WTC11 (cell line): Measurements from ENCODE around the gene LAMA4. TPM values are rescaled to one million over a fixed set of nuclear protein-coding genes. Genes with fewer than 3 reads are reported as not detected.

Source experiments
- ATAC-seq: fragments of 200-7000 bp; cut with Tn5 transposase; 2 replicates; pipeline ENCODE4 v1.10.0; 2021; ENCODE audit warnings: mild to moderate bottlenecking, moderate library complexity
- CTCF ChIA-PET: fragments of 300-600 bp; sonication (Branson Sonifier 250); formaldehyde crosslinking; loops from one replicate; lab custom pipeline; 2021; ENCODE audit warnings: antibody characterized with exemption; lab: Charles Lee
- POLR2A ChIA-PET: fragments of 350-600 bp; sonication (Branson Sonifier 250); formaldehyde crosslinking; loops from one replicate; lab custom pipeline; 2021; ENCODE audit warnings: antibody characterized with exemption; lab: Charles Lee
- DNase-seq: peaks from one replicate; pipeline ENCODE4 v3.0.0; 2021; ENCODE audit warnings: low spot score
- H3K27ac Mint-ChIP-seq: 2 replicates; pipeline ENCODE4 v1.8.0; 2021; ENCODE audit warnings: mixed read lengths
- H3K27me3 Mint-ChIP-seq: 2 replicates; pipeline ENCODE4 v1.8.0; 2021; ENCODE audit warnings: low read depth, mild to moderate bottlenecking, moderate library complexity, mixed read lengths
- H3K36me3 Mint-ChIP-seq: 2 replicates; pipeline ENCODE4 v1.8.0; 2021; ENCODE audit warnings: mixed read lengths
- H3K4me1 Mint-ChIP-seq: 2 replicates; pipeline ENCODE4 v1.8.0; 2022; ENCODE audit warnings: mixed read lengths
- H3K4me3 Mint-ChIP-seq: 2 replicates; pipeline ENCODE4 v1.8.0; 2021; ENCODE audit warnings: mild to moderate bottlenecking, moderate library complexity, mixed read lengths
- H3K9me3 Mint-ChIP-seq: 2 replicates; pipeline ENCODE4 v1.8.0; 2021; ENCODE audit warnings: mixed read lengths
- CBFB ChIP-seq: sonication (generic); formaldehyde crosslinking; IDR thresholded peaks from 2 replicates; pipeline ENCODE4 v1.8.1; 2022; ENCODE audit warnings: mild to moderate bottlenecking, low read depth, missing genetic modification reagents
- FOXJ3 ChIP-seq: sonication (generic); formaldehyde crosslinking; IDR thresholded peaks from 2 replicates; pipeline ENCODE4 v1.9.0; 2021; ENCODE audit warnings: missing genetic modification reagents, mild to moderate bottlenecking, borderline replicate concordance
- FOXP1 ChIP-seq: sonication (generic); formaldehyde crosslinking; IDR thresholded peaks from 2 replicates; pipeline ENCODE4 v1.8.0; 2022; ENCODE audit warnings: missing genetic modification reagents, mild to moderate bottlenecking, moderate library complexity, borderline replicate concordance
- JAZF1 ChIP-seq: fragments of 250-450 bp; sonication (Bioruptor Pico); IDR thresholded peaks from 2 replicates; pipeline ENCODE4 v1.9.0; 2021; ENCODE audit warnings: moderate library complexity, mild to moderate bottlenecking, inconsistent platforms
- JUN ChIP-seq: sonication (generic); formaldehyde crosslinking; IDR thresholded peaks from 2 replicates; pipeline ENCODE4 v1.8.0; 2023; ENCODE audit warnings: mild to moderate bottlenecking, missing genetic modification reagents
- MYBL2 ChIP-seq: sonication (generic); formaldehyde crosslinking; IDR thresholded peaks from 2 replicates; pipeline ENCODE4 v1.8.1; 2023; ENCODE audit warnings: mild to moderate bottlenecking, moderate library complexity, missing genetic modification reagents
- NR2C2 ChIP-seq: sonication (generic); formaldehyde crosslinking; IDR thresholded peaks from 2 replicates; pipeline ENCODE4 v1.8.0; 2022; ENCODE audit warnings: mild to moderate bottlenecking, missing genetic modification reagents
- OVOL2 ChIP-seq: fragments of 250-450 bp; sonication (Bioruptor Pico); IDR thresholded peaks from 2 replicates; pipeline ENCODE4 v1.9.0; 2021; ENCODE audit warnings: mild to moderate bottlenecking, borderline replicate concordance
- PRRX2 ChIP-seq: fragments of 250-450 bp; sonication (Bioruptor Pico); IDR thresholded peaks from 2 replicates; pipeline ENCODE4 v1.8.0; 2021; ENCODE audit warnings: mild to moderate bottlenecking
- ZNF263 ChIP-seq: sonication (generic); formaldehyde crosslinking; IDR thresholded peaks from 2 replicates; pipeline ENCODE4 v1.8.1; 2022; ENCODE audit warnings: low read depth, mild to moderate bottlenecking, moderate library complexity, missing genetic modification reagents
- total RNA-seq: library from RNA; stranded (reverse); gene quantifications from 3 replicates; pipeline ENCODE4 v1.2.3, GENCODE V29; 2021
- TF ChIP-seq, protein P1 (sequence below): fragments of 250-450 bp; sonication (Bioruptor Pico); IDR thresholded peaks from 2 replicates; pipeline ENCODE4 v1.9.0; 2021; ENCODE audit warnings: mild to moderate bottlenecking, borderline replicate concordance
- TF ChIP-seq, protein P2 (sequence below): sonication (generic); formaldehyde crosslinking; IDR thresholded peaks from 2 replicates; pipeline ENCODE4 v1.8.0; 2022; ENCODE audit warnings: mild to moderate bottlenecking, missing genetic modification reagents
- TF ChIP-seq, protein P3 (sequence below): sonication (generic); formaldehyde crosslinking; IDR thresholded peaks from 2 replicates; pipeline ENCODE4 v1.8.1; 2023; ENCODE audit warnings: mild to moderate bottlenecking, missing genetic modification reagents
- TF ChIP-seq, protein P4 (sequence below): sonication (generic); formaldehyde crosslinking; IDR thresholded peaks from 2 replicates; pipeline ENCODE4 v1.8.1; 2022; ENCODE audit warnings: low read depth, missing genetic modification reagents, borderline replicate concordance
- TF ChIP-seq, protein P5 (sequence below): sonication (generic); formaldehyde crosslinking; IDR thresholded peaks from 2 replicates; pipeline ENCODE4 v1.8.0; 2022; ENCODE audit warnings: mild to moderate bottlenecking, missing genetic modification reagents

LAMA4 gene
- total RNA-seq, 1 experiment from 2014 or later: 1.6 TPM

DNA sequence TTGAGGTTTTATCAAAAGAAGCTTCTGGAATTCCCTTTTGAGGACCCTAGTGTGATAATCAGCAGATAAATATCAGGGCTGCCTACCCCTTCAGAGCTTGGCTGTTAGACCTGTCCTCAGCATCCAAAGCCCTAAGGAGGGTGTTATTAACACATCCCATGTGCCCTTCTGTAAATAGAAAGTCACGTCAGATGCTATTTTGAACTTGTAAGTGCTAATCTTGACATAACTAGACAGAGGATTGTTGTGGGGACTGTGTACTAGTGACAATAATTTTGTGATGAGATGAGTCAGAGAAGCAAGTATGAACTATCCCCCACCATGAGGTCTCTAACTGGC lies 4.9 kb upstream of the LAMA4 start (continued):
- TF ChIP-seq, protein P1, sequence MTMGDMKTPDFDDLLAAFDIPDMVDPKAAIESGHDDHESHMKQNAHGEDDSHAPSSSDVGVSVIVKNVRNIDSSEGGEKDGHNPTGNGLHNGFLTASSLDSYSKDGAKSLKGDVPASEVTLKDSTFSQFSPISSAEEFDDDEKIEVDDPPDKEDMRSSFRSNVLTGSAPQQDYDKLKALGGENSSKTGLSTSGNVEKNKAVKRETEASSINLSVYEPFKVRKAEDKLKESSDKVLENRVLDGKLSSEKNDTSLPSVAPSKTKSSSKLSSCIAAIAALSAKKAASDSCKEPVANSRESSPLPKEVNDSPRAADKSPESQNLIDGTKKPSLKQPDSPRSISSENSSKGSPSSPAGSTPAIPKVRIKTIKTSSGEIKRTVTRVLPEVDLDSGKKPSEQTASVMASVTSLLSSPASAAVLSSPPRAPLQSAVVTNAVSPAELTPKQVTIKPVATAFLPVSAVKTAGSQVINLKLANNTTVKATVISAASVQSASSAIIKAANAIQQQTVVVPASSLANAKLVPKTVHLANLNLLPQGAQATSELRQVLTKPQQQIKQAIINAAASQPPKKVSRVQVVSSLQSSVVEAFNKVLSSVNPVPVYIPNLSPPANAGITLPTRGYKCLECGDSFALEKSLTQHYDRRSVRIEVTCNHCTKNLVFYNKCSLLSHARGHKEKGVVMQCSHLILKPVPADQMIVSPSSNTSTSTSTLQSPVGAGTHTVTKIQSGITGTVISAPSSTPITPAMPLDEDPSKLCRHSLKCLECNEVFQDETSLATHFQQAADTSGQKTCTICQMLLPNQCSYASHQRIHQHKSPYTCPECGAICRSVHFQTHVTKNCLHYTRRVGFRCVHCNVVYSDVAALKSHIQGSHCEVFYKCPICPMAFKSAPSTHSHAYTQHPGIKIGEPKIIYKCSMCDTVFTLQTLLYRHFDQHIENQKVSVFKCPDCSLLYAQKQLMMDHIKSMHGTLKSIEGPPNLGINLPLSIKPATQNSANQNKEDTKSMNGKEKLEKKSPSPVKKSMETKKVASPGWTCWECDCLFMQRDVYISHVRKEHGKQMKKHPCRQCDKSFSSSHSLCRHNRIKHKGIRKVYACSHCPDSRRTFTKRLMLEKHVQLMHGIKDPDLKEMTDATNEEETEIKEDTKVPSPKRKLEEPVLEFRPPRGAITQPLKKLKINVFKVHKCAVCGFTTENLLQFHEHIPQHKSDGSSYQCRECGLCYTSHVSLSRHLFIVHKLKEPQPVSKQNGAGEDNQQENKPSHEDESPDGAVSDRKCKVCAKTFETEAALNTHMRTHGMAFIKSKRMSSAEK (CRISPR knock-in tag): no peak
- TF ChIP-seq, protein P2, sequence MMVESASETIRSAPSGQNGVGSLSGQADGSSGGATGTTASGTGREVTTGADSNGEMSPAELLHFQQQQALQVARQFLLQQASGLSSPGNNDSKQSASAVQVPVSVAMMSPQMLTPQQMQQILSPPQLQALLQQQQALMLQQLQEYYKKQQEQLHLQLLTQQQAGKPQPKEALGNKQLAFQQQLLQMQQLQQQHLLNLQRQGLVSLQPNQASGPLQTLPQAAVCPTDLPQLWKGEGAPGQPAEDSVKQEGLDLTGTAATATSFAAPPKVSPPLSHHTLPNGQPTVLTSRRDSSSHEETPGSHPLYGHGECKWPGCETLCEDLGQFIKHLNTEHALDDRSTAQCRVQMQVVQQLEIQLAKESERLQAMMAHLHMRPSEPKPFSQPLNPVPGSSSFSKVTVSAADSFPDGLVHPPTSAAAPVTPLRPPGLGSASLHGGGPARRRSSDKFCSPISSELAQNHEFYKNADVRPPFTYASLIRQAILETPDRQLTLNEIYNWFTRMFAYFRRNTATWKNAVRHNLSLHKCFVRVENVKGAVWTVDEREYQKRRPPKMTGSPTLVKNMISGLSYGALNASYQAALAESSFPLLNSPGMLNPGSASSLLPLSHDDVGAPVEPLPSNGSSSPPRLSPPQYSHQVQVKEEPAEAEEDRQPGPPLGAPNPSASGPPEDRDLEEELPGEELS (CRISPR knock-in tag): no peak
- no peak for TF ChIP-seq FOXP1 (CRISPR knock-in tag)
- TF ChIP-seq NR2C2 (CRISPR knock-in tag): no peak

DNA sequence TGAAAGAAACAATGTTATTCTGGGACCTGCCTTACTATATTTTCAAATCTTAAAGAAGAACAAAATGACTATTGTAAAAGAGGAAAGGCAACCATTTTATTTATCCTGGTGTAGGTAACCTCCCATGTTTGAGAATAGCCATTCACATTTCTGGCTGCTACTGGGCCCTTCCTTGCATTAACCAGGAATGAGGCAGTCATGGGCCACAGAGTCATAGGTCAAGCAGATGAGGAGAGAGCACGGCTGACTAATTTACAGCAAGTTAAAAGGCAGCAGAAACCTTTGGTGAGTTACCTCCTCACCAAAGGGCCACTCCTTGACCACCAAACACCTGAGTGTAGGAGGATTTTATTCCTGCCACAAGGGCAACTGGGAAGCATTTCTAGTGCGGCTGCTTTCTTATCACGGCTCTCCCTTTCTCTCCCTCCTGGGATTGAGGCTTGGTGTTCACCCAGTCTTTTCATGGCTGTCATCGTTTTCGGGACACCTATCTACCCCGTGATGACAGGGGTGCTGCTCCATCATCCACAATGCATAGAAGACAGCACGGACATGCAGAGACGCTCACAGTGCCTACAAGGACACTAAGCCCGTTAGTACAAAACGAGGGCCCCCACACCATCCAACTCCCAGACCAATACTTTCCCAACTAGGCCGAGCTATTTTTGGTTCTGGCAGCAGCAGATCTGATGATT lies 4.4 kb upstream of the LAMA4 start:
- no peak overlapping the region for H3K27ac Mint-ChIP-seq
- ATAC-seq: no peak

More for the DNA sequence above, 4.4 kb upstream of the LAMA4 start:
- no peak for DNase-seq
- Mint-ChIP-seq H3K9me3 (no peaks in the 10 kb centered on the region), H3K27me3 (peaks cover 19% of the 10 kb centered on the region), H3K4me3 (no peak overlapping the region), H3K4me1 (peaks cover 14% of the 10 kb centered on the region), H3K36me3 (no peaks in the 10 kb centered on the region)
- ChIA-PET POLR2A (no interaction called here), CTCF (no interaction called here)
- TF ChIP-seq FOXJ3 (CRISPR knock-in tag) (no peak), CBFB (no peak), ZNF263 (CRISPR knock-in tag) (no peak), JUN (CRISPR knock-in tag) (no peak), OVOL2 (CRISPR knock-in tag) (no peak), NR2C2 (CRISPR knock-in tag) (no peak), JAZF1 (no peak), MYBL2 (no peak), PRRX2 (no peak)
- TF ChIP-seq, protein P3, sequence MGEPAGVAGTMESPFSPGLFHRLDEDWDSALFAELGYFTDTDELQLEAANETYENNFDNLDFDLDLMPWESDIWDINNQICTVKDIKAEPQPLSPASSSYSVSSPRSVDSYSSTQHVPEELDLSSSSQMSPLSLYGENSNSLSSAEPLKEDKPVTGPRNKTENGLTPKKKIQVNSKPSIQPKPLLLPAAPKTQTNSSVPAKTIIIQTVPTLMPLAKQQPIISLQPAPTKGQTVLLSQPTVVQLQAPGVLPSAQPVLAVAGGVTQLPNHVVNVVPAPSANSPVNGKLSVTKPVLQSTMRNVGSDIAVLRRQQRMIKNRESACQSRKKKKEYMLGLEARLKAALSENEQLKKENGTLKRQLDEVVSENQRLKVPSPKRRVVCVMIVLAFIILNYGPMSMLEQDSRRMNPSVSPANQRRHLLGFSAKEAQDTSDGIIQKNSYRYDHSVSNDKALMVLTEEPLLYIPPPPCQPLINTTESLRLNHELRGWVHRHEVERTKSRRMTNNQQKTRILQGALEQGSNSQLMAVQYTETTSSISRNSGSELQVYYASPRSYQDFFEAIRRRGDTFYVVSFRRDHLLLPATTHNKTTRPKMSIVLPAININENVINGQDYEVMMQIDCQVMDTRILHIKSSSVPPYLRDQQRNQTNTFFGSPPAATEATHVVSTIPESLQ (CRISPR knock-in tag): no peak
- TF ChIP-seq, protein P4, sequence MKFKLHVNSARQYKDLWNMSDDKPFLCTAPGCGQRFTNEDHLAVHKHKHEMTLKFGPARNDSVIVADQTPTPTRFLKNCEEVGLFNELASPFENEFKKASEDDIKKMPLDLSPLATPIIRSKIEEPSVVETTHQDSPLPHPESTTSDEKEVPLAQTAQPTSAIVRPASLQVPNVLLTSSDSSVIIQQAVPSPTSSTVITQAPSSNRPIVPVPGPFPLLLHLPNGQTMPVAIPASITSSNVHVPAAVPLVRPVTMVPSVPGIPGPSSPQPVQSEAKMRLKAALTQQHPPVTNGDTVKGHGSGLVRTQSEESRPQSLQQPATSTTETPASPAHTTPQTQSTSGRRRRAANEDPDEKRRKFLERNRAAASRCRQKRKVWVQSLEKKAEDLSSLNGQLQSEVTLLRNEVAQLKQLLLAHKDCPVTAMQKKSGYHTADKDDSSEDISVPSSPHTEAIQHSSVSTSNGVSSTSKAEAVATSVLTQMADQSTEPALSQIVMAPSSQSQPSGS (CRISPR knock-in tag): no peak
- TF ChIP-seq, protein P5, sequence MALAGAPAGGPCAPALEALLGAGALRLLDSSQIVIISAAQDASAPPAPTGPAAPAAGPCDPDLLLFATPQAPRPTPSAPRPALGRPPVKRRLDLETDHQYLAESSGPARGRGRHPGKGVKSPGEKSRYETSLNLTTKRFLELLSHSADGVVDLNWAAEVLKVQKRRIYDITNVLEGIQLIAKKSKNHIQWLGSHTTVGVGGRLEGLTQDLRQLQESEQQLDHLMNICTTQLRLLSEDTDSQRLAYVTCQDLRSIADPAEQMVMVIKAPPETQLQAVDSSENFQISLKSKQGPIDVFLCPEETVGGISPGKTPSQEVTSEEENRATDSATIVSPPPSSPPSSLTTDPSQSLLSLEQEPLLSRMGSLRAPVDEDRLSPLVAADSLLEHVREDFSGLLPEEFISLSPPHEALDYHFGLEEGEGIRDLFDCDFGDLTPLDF (CRISPR knock-in tag): no peak
